Skin epidermis (tissue), 12 donors: Measurements from ENCODE around the gene NUDT16.

Source experiments
- H3K27ac ChIP-seq, 21 experiments: fragments of 200-600 bp; sonication (generic) in 11 of 21; one replicate each; pipeline ENCODE4 v1.5.0; 2020; ENCODE audit warnings: mild to moderate bottlenecking in 3 of 21, inconsistent platforms in 2 of 21, moderate library complexity in 2 of 21
- H3K4me3 ChIP-seq, 7 experiments: fragments of 200-600 bp; sonication (generic) in 2 of 7; one replicate each; pipeline ENCODE4 v1.5.0; 2020; ENCODE audit warnings: inconsistent platforms in 2 of 7, mild to moderate bottlenecking in 2 of 7, moderate library complexity in 1 of 7

The NUDT16 gene

GRCh38 chr3:131431754-131432153, 50.2 kb downstream of the NUDT16 start:
- Histone ChIP-seq H3K4me3 (no peak overlapping the region), H3K27ac (no peak overlapping the region)

DNA sequence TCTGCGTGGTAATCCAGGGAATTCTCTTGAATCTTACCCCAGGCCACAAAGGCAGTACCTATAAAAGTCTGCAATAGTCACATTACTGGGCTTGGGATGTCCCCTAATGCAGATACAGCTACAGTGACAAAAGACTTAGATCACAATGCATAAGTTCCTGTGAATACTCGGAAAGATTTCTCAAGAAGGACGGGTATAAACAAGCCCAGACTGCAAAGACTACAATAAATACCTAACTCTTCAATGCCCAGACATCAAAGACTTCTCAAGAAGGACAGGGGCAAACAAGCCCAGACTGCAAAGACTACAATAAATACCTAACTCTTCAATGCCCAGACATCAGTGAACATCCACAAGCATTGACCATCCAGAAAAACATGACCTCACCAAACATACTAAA, 50.9 kb downstream of the NUDT16 start:
- H3K4me3 ChIP-seq: no peak overlapping the region
- H3K27ac ChIP-seq: no peak overlapping the region

- Histone ChIP-seq H3K27ac (no peak overlapping the region), H3K4me3 (no peak overlapping the region)
Measured at GRCh38 chr3:131435000-131435399, 53.4 kb downstream of the NUDT16 start.
